ENCODE results near the gene GDPD5. TPM values are rescaled to one million over a fixed set of nuclear protein-coding genes. Genes with fewer than 3 reads are reported as not detected.

Gene GDPD5
- total and polyA plus RNA-seq, 9 of the 15 experiments (the other 6 are each of a cell fraction or from before 2014, with no cell fraction given): 0.32 to 27.3 (median 8.0) TPM

GRCh38 chr11:75399344-75400145 is 126.2 kb downstream of the GDPD5 start, which contains the start of gene RPS3 (continued):
- TF ChIP-seq SIN3B (IDR thresholded peaks at IDR 0.05; ENCODE audit: low read depth): peak; percentile 84; the same call in 1 of the 2 replicates
- no peak for TF ChIP-seq FUS (optimal IDR thresholded peaks at IDR 0.05; ENCODE audit: low read depth, low read length)
- TF ChIP-seq ZNF79 (CRISPR knock-in tag; IDR thresholded peaks at IDR 0.05; ENCODE audit: low read depth): no peak
- TF ChIP-seq ZZZ3 (IDR thresholded peaks at IDR 0.05): peak; percentile 99
- TF ChIP-seq CREBBP (IDR thresholded peaks at IDR 0.05; ENCODE audit: low read depth, low read length): no peak
- TF ChIP-seq BDP1 (IDR thresholded peaks at IDR 0.05; ENCODE audit: insufficient read depth, insufficient read length): no peak
- no peak; the same call in 1 of the 2 replicates for TF ChIP-seq ILF3 (IDR thresholded peaks at IDR 0.05; ENCODE audit: borderline replicate concordance)
- peak in 1 of 2 experiments; percentile 76; a peak in 2 of 4 replicates for TF ChIP-seq FOXA3 (CRISPR knock-in tag; conservative IDR thresholded peaks at IDR 0.05 in 1 of 2, IDR thresholded peaks at IDR 0.05 in 1 of 2)
- peak; percentile 43 for TF ChIP-seq CCNT2 (IDR thresholded peaks at IDR 0.05; ENCODE audit: borderline replicate concordance, extremely low read depth, insufficient read length, low read depth, low read length)
- TF ChIP-seq ZNF324 (CRISPR knock-in tag; IDR thresholded peaks at IDR 0.05): no peak
- TF ChIP-seq ETV1 (tag; conservative IDR thresholded peaks at IDR 0.05; ENCODE audit: low read depth): peak; percentile 73
- 0 out of 2 replicates have a peak, but pooled peaks have one; percentile 6 for TF ChIP-seq ZNF23 (CRISPR knock-in tag; IDR thresholded peaks at IDR 0.05)
- peak; percentile 50; the same call in 1 of the 2 replicates for TF ChIP-seq FOSL1 (tag; conservative IDR thresholded peaks at IDR 0.05)
- TF ChIP-seq RREB1 (CRISPR knock-in tag; IDR thresholded peaks at IDR 0.05): no peak
- peak; percentile 67 for TF ChIP-seq CTBP1 (IDR thresholded peaks at IDR 0.05; ENCODE audit: borderline replicate concordance)
- TF ChIP-seq CBX2 (IDR thresholded peaks at IDR 0.05; ENCODE audit: insufficient read depth, low read length, poor library complexity, severe bottlenecking): no peak
- peak; percentile 87 for TF ChIP-seq TFAP4 (CRISPR knock-in tag; IDR thresholded peaks at IDR 0.05; ENCODE audit: borderline replicate concordance)
- TF ChIP-seq HMGXB4 (CRISPR knock-in tag; IDR thresholded peaks at IDR 0.05): 0 out of 2 replicates have a peak, but pooled peaks have one; percentile 68
